Breast epithelium (tissue), 3 donors: Measurements from ENCODE around the gene HBEGF.

ENCODE experiments used
- POLR2AphosphoS5 ChIP-seq, 3 donors: sonication (generic); formaldehyde crosslinking; IDR thresholded peaks; one replicate each; pipeline ENCODE4 v1.6.1; 2017; ENCODE audit warnings: antibody characterized with exemption in 3 of 3
- TF ChIP-seq, protein P1 (sequence below), 3 donors: fragments of 450-650 bp; IDR thresholded peaks; one replicate each; pipeline ENCODE4 v1.5.1; 2016 to 2017; ENCODE audit warnings: antibody characterized with exemption in 3 of 3, mild to moderate bottlenecking in 3 of 3, moderate library complexity in 3 of 3

DNA sequence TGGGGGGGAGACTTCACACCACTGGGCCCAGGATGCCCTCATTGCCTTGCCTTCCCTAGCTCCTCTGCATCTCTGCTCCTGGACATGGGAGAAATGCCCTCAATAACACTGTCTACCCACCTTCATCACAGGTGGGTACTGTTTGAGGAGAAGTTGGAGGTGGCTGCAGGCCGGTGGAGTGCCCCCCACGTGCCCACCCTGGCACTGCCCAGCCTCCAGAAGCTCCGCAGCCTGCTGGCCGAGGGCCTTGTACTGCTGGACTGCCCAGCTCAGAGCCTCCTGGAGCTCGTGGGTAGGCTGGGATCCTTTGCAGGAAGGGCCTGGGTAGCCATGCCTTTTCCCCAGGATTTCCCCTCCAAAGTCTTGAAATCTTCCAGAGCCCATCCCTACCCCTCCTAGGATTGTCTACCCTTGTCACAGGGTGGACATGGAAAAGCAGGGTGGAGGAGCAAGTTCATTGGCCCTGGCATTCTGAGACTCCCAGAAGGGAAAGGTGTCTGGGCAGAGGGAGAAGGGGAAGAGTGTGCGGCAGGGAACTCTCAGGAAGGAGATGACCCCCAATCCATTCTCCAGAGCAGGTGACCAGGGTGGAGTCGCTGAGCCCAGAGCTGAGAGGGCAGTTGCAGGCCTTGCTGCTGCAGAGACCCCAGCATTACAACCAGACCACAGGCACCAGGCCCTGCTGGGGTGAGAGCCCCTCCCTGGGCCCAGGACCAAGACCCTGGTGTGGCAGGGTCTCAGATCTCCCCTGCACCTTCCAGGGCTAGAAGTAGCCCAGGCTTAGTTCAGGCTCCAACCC lies 14.5 kb upstream of the HBEGF start:
- no peak for TF ChIP-seq POLR2AphosphoS5 (IDR thresholded peaks at IDR 0.05)
- TF ChIP-seq, protein P1, sequence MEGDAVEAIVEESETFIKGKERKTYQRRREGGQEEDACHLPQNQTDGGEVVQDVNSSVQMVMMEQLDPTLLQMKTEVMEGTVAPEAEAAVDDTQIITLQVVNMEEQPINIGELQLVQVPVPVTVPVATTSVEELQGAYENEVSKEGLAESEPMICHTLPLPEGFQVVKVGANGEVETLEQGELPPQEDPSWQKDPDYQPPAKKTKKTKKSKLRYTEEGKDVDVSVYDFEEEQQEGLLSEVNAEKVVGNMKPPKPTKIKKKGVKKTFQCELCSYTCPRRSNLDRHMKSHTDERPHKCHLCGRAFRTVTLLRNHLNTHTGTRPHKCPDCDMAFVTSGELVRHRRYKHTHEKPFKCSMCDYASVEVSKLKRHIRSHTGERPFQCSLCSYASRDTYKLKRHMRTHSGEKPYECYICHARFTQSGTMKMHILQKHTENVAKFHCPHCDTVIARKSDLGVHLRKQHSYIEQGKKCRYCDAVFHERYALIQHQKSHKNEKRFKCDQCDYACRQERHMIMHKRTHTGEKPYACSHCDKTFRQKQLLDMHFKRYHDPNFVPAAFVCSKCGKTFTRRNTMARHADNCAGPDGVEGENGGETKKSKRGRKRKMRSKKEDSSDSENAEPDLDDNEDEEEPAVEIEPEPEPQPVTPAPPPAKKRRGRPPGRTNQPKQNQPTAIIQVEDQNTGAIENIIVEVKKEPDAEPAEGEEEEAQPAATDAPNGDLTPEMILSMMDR (IDR thresholded peaks at IDR 0.05): no peak
